Measurements from ENCODE around the gene PGLYRP3.

PGLYRP3 gene

GRCh38 chr1:153312570-153313186 is at the start of gene PGLYRP3:
PGLYRP3 (minus strand) TSS chr1:153312952; CDS start chr1:153310665, 2,287 bp downstream.
- DNase-seq = no peak

GRCh38 chr1:153362187-153362775 is 49.5 kb upstream of the PGLYRP3 start:
- no peak for DNase-seq

- no peak for DNase-seq
These were observed 48.8 kb upstream of the PGLYRP3 start for GRCh38 chr1:153361480-153362109.

- no peak for DNase-seq
These were observed 48.1 kb upstream of the PGLYRP3 start for GRCh38 chr1:153360592-153361479.

- no peak for DNase-seq
These were observed 47.4 kb upstream of the PGLYRP3 start for GRCh38 chr1:153360190-153360589.

- DNase-seq = no peak
These were observed 46.5 kb upstream of the PGLYRP3 start for GRCh38 chr1:153359241-153359640.

GRCh38 chr1:153358691-153358975 is 45.9 kb upstream of the PGLYRP3 start:
- no peak for DNase-seq

GRCh38 chr1:153357853-153358690 is 45.3 kb upstream of the PGLYRP3 start, which contains the start of gene S100A9:
S100A9 (plus strand) TSS chr1:153357854; CDS start chr1:153358284, 430 bp downstream.
- peak; percentile 83 for DNase-seq

GRCh38 chr1:153357076-153357852 is 44.5 kb upstream of the PGLYRP3 start:
- peak; percentile 87 for DNase-seq

GRCh38 chr1:153356392-153357075 is 43.8 kb upstream of the PGLYRP3 start:
- no peak for DNase-seq

GRCh38 chr1:153355445-153356071 is 42.8 kb upstream of the PGLYRP3 start:
- peak; percentile 53 for DNase-seq

- DNase-seq = no peak
These were observed 41.9 kb upstream of the PGLYRP3 start for GRCh38 chr1:153354515-153355193.

GRCh38 chr1:153353226-153353947 is 40.6 kb upstream of the PGLYRP3 start:
- no peak for DNase-seq

- peak; percentile 14 for DNase-seq
These were observed 39.8 kb upstream of the PGLYRP3 start for GRCh38 chr1:153352523-153352922.

- DNase-seq = no peak
These were observed 37.7 kb upstream of the PGLYRP3 start for GRCh38 chr1:153350321-153350957.

- DNase-seq = no peak
These were observed 36.9 kb upstream of the PGLYRP3 start for GRCh38 chr1:153349363-153350320.
